Breast epithelium (tissue), 3 donors: ENCODE data around the gene CIAO3.

Experiments
- POLR2A ChIP-seq: fragments of 450-650 bp; IDR thresholded peaks from one replicate; pipeline ENCODE4 v1.6.1; 2016; ENCODE audit warnings: antibody characterized with exemption, mild to moderate bottlenecking, moderate library complexity
- TF ChIP-seq, protein P1 (sequence below), 3 donors: fragments of 450-650 bp; IDR thresholded peaks; one replicate each; pipeline ENCODE4 v1.5.1; 2016 to 2017; ENCODE audit warnings: antibody characterized with exemption in 3 of 3, mild to moderate bottlenecking in 3 of 3, moderate library complexity in 3 of 3

DNA sequence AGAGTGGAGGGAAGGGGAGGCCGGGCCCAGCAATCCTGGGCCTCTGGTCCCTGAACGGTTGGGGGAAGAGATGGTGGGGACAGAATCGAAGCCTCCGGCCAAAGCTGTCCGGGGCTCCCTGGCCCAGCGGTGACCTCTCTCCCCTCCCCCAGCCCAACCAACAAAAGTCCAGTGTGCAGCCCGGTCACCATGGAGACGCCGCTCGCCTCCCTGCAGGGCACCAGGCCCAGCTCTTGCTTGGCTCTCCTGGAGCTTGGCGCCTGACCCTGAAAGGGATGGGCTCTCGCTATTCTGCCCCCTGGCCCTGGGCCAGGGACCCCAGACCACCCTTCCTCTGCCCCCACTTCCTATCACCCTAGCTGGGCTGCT is 24.6 kb downstream of the CIAO3 start:
- TF ChIP-seq, protein P1, sequence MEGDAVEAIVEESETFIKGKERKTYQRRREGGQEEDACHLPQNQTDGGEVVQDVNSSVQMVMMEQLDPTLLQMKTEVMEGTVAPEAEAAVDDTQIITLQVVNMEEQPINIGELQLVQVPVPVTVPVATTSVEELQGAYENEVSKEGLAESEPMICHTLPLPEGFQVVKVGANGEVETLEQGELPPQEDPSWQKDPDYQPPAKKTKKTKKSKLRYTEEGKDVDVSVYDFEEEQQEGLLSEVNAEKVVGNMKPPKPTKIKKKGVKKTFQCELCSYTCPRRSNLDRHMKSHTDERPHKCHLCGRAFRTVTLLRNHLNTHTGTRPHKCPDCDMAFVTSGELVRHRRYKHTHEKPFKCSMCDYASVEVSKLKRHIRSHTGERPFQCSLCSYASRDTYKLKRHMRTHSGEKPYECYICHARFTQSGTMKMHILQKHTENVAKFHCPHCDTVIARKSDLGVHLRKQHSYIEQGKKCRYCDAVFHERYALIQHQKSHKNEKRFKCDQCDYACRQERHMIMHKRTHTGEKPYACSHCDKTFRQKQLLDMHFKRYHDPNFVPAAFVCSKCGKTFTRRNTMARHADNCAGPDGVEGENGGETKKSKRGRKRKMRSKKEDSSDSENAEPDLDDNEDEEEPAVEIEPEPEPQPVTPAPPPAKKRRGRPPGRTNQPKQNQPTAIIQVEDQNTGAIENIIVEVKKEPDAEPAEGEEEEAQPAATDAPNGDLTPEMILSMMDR (IDR thresholded peaks at IDR 0.05), result no peak
- TF ChIP-seq POLR2A, result no peak
